ENCODE results near the gene NFX1. TPM values are rescaled to one million over a fixed set of nuclear protein-coding genes. Genes with fewer than 3 reads are reported as not detected.

Gene NFX1
- total RNA-seq, 1 donor from 2014 or later, result 13.0 TPM

DNA sequence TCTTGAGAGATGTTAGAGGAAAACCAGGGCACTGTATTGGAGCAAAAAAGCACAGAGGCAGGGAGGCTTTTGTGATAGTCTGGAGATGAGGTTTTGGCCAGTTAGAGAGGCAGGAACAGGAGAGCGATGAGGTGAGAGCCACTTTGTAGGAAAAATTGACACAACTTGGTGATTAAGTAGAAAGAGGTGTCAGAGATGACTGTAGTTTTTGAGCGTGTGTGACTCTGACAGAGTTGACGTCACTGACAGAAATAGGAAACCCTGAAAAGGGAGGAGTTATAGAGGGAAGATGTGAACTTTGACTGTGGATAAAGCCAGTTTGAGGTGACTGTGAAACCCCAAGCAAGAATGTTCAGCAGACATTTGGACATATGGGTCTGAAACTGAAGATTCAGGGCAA, 15.7 kb downstream of the NFX1 start:
- Mint-ChIP-seq H3K4me3 (no peak overlapping the region), H3K36me3 (peaks cover 10% of the 10 kb centered on the region), H3K9me3 (no peaks in the 10 kb centered on the region), H3K27me3 (ENCODE audit: insufficient read depth, low read depth) (no peaks in the 10 kb centered on the region), H3K4me1 (no peaks in the 10 kb centered on the region), H3K27ac (no peak overlapping the region)
- H3K9ac ChIP-seq, result no peak overlapping the region
- no peaks in the 10 kb centered on the region for H4K20me1 ChIP-seq (ENCODE audit: low read depth)
- no peak overlapping the region for H3K27ac ChIP-seq
- H3K36me3 ChIP-seq, result peaks cover 13% of the 10 kb centered on the region
- H3F3A ChIP-seq (ENCODE audit: low read depth), result no peaks in the 10 kb centered on the region
- TF ChIP-seq EZH2 (IDR thresholded peaks at IDR 0.05), result no peak
- H3K4me1 ChIP-seq, result no peaks in the 10 kb centered on the region
- no peak overlapping the region for H2AFZ ChIP-seq (replicated peaks)
- no peak for DNase-seq (ENCODE audit: low spot score)
- no peaks in the 10 kb centered on the region for H3K79me2 ChIP-seq (ENCODE audit: low read depth)
- no peaks in the 10 kb centered on the region for H3K27me3 ChIP-seq
- no peak overlapping the region for H3K4me2 ChIP-seq
- H3K9me3 ChIP-seq (ENCODE audit: low read depth), result no peaks in the 10 kb centered on the region
- no peak overlapping the region for H3K4me3 ChIP-seq

DNA sequence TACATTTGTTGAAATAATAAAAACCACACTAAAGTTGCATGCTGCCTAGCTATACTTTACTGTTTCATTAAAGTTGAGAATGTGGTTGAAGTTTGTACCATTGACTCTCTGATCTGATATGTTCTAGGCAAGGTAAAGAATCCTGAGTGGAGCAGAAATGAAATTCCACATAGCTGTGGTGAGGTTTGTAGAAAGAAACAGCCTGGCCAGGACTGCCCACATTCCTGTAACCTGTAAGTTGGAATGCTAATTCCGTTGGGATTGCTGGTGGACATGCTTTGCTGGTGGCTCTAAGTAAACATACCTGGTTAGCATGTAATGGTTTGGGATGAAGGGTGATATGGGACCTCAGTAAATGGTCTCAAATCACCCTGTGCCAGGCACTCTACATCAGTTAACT, 16.8 kb downstream of the NFX1 start:
- Mint-ChIP-seq H3K9me3 (no peaks in the 10 kb centered on the region), H3K36me3 (peaks cover 10% of the 10 kb centered on the region), H3K4me3 (no peak overlapping the region), H3K4me1 (no peaks in the 10 kb centered on the region), H3K27me3 (ENCODE audit: insufficient read depth, low read depth) (no peaks in the 10 kb centered on the region), H3K27ac (no peak overlapping the region)
- Histone ChIP-seq H3F3A (ENCODE audit: low read depth) (no peaks in the 10 kb centered on the region), H3K27ac (no peak overlapping the region), H3K9me3 (ENCODE audit: low read depth) (no peaks in the 10 kb centered on the region), H3K4me2 (no peak overlapping the region), H3K9ac (no peak overlapping the region), H3K4me1 (no peaks in the 10 kb centered on the region), H3K79me2 (ENCODE audit: low read depth) (no peaks in the 10 kb centered on the region), H4K20me1 (ENCODE audit: low read depth) (no peaks in the 10 kb centered on the region), H3K27me3 (no peaks in the 10 kb centered on the region), H2AFZ (replicated peaks) (no peak overlapping the region), H3K4me3 (no peak overlapping the region), H3K36me3 (peaks cover 10% of the 10 kb centered on the region)
- TF ChIP-seq EZH2 (IDR thresholded peaks at IDR 0.05) (no peak), EZH2phosphoT487 (IDR thresholded peaks at IDR 0.05) (no peak)
- TF ChIP-seq, protein P1, sequence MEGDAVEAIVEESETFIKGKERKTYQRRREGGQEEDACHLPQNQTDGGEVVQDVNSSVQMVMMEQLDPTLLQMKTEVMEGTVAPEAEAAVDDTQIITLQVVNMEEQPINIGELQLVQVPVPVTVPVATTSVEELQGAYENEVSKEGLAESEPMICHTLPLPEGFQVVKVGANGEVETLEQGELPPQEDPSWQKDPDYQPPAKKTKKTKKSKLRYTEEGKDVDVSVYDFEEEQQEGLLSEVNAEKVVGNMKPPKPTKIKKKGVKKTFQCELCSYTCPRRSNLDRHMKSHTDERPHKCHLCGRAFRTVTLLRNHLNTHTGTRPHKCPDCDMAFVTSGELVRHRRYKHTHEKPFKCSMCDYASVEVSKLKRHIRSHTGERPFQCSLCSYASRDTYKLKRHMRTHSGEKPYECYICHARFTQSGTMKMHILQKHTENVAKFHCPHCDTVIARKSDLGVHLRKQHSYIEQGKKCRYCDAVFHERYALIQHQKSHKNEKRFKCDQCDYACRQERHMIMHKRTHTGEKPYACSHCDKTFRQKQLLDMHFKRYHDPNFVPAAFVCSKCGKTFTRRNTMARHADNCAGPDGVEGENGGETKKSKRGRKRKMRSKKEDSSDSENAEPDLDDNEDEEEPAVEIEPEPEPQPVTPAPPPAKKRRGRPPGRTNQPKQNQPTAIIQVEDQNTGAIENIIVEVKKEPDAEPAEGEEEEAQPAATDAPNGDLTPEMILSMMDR (IDR thresholded peaks at IDR 0.05), result no peak
- DNase-seq (ENCODE audit: low spot score), result no peak

DNA sequence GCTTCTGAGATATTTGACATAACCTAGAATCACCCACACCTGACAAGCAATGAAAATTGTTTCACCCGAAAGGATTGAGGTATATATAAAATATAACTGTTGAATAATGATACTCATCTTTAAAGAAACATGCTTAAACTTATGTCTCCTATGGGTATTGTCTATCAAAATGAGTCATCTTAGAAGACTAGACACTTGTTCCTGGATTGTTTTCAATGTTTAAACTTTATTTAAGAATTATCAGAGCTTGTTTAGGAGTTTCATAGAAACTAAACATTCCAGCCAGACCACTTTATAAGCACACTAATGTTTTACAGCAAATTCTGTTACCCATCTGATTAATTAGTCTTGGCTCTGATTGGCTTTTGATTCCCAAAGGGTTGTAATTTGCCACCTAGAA, 19.6 kb downstream of the NFX1 start:
- Histone ChIP-seq H3K9ac (no peak overlapping the region), H3K4me1 (no peaks in the 10 kb centered on the region), H3K9me3 (ENCODE audit: low read depth) (no peaks in the 10 kb centered on the region), H3K4me3 (no peak overlapping the region), H3K4me2 (no peak overlapping the region), H3K27me3 (no peaks in the 10 kb centered on the region), H3F3A (ENCODE audit: low read depth) (no peaks in the 10 kb centered on the region), H4K20me1 (ENCODE audit: low read depth) (no peaks in the 10 kb centered on the region), H3K27ac (no peak overlapping the region), H3K79me2 (ENCODE audit: low read depth) (no peaks in the 10 kb centered on the region), H3K36me3 (peaks cover 10% of the 10 kb centered on the region), H2AFZ (replicated peaks) (no peak overlapping the region)
- Mint-ChIP-seq H3K4me1 (no peaks in the 10 kb centered on the region), H3K36me3 (peaks cover 17% of the 10 kb centered on the region), H3K27me3 (ENCODE audit: insufficient read depth, low read depth) (no peaks in the 10 kb centered on the region), H3K27ac (no peak overlapping the region), H3K9me3 (no peaks in the 10 kb centered on the region), H3K4me3 (no peak overlapping the region)
- DNase-seq (ENCODE audit: low spot score), result no peak
- TF ChIP-seq, protein P1 (IDR thresholded peaks at IDR 0.05), result no peak

DNA sequence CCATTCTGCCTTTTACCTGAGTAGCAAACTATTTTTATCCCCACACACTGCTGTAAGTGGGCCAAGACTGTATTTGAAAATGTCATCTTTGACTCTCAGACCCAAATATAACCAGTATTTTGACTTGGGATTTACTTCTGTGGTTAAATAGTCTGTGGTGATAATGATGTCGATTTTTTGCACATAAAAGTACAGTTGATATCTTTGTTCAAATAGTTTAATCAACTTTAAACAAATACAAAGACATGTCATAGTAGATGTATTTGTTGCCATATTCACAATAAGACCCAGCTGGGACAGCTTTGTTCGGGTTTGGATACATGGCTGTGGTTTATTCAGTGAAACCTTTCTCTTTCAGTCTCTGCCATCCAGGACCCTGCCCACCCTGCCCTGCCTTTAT, 20.4 kb downstream of the NFX1 start:
- H3K4me3 ChIP-seq, result no peak overlapping the region
- H3K27ac ChIP-seq, result no peak overlapping the region
- TF ChIP-seq EZH2 (IDR thresholded peaks at IDR 0.05) (no peak), EZH2phosphoT487 (IDR thresholded peaks at IDR 0.05) (no peak)
- TF ChIP-seq, protein P1 (IDR thresholded peaks at IDR 0.05), result no peak
- no peaks in the 10 kb centered on the region for H4K20me1 ChIP-seq (ENCODE audit: low read depth)
- H3K27me3 ChIP-seq, result no peaks in the 10 kb centered on the region
- Mint-ChIP-seq H3K36me3 (peaks cover 17% of the 10 kb centered on the region), H3K4me3 (no peak overlapping the region), H3K27me3 (ENCODE audit: insufficient read depth, low read depth) (no peaks in the 10 kb centered on the region), H3K4me1 (no peaks in the 10 kb centered on the region), H3K9me3 (no peaks in the 10 kb centered on the region), H3K27ac (no peak overlapping the region)
- no peak overlapping the region for H3K9ac ChIP-seq
- no peaks in the 10 kb centered on the region for H3K9me3 ChIP-seq (ENCODE audit: low read depth)
- no peak overlapping the region for H3K4me2 ChIP-seq
- H3K79me2 ChIP-seq (ENCODE audit: low read depth), result no peaks in the 10 kb centered on the region
- H3F3A ChIP-seq (ENCODE audit: low read depth), result no peaks in the 10 kb centered on the region
- H2AFZ ChIP-seq (replicated peaks), result no peak overlapping the region
- no peak for DNase-seq (ENCODE audit: low spot score)
- H3K36me3 ChIP-seq, result peaks cover 10% of the 10 kb centered on the region
- H3K4me1 ChIP-seq, result no peaks in the 10 kb centered on the region
